GM15510 (cell line): ENCODE results near the gene ZNF888.
A peak's percentile ranks its signal among the peaks of the same experiment; 100 is the strongest.

Experiments used
- POLR2A ChIP-seq: IDR thresholded peaks from 3 replicates; pipeline ENCODE4 v1.6.1; 2011; ENCODE audit warnings: borderline replicate concordance; ENCODE audit not compliant: insufficient read length; ENCODE audit errors: extremely low read depth

Gene ZNF888

DNA sequence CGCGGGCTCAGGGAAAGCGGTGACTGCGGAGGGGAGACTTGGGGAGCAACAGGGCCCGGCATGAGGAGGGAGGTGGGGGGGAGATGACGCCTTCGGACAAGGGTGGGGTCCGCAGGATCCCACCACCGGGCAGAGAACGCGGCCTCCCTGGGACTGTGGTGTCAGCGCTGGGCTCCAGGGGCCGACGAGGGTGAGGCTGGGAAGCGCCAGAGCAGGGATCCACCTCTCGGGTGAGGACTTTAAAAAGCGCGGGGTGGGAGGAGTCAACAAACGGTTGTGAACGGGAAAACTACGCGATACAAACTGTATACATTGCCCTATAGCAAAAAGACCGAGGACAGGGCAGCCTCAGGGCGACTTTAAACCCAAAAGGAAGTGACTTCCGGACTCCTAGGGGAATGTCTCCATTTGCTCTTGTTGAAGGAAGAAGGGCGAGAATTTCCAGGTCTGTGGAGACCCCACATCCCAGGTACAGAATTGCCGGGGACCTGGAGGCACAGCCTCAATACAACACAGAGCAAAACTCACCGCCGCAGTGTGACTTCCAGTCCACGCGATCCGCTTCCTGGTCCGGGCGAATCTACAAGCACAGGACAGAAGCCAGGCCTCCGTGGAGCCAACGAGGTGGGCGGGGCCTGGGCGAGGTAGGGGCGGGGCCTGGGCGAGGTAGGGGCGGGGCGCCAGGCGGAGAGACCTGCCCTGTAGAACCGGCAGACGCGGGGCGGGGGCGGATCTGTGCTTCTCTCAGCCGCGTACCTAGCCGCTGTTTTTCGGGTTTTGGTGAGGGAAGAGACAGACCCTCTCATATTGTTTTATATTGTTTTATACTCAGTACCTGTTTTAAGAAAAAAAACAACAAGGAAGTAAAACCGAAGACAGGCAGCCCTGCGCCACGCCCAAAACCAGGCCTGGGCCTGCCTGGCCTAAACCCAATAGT, at the start of gene ZNF888:
Gene ZNF888, minus strand, starts transcription at position 588 of the 937 bp plus-strand sequence. CDS start 5,555 bp downstream, outside the sequence.
- TF ChIP-seq POLR2A, result peak; percentile 70

DNA sequence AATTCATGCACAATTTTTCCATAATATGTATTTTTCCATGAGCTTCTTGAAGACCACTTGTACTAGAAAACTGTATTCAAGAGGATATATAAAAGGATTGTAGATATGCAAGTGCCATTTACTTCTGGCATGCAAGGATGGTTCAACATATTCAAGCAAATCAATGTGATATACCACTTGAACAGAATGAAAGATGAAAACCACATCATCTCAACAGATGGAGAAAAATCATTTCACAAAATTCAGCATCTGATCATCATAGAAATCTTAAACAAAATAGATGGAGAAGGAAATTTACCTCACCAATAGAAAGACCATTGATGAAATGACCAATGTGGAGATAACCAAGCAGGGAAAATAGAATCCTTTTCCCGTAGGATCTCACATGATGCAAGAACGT, 44.5 kb upstream of the ZNF888 start:
- TF ChIP-seq POLR2A, result no peak

DNA sequence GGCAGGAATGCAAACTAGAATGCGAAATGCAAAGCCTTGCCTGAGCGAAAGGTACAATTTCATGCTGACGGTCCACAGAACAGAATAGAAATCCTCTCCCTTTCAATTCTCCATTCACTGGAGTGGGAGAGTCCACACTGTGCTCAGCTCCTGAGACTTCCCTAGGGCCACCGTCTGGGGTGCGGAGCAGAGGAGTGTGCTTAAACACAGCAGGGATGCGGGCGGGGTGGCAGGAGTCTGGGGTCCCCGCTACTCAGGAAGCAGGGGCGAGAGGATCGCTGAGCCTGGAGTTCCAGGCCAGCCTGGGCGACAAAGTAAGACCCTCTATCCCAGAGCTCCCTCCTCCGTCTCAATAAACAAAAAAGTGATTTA, 40.0 kb upstream of the ZNF888 start:
- no peak for TF ChIP-seq POLR2A

DNA sequence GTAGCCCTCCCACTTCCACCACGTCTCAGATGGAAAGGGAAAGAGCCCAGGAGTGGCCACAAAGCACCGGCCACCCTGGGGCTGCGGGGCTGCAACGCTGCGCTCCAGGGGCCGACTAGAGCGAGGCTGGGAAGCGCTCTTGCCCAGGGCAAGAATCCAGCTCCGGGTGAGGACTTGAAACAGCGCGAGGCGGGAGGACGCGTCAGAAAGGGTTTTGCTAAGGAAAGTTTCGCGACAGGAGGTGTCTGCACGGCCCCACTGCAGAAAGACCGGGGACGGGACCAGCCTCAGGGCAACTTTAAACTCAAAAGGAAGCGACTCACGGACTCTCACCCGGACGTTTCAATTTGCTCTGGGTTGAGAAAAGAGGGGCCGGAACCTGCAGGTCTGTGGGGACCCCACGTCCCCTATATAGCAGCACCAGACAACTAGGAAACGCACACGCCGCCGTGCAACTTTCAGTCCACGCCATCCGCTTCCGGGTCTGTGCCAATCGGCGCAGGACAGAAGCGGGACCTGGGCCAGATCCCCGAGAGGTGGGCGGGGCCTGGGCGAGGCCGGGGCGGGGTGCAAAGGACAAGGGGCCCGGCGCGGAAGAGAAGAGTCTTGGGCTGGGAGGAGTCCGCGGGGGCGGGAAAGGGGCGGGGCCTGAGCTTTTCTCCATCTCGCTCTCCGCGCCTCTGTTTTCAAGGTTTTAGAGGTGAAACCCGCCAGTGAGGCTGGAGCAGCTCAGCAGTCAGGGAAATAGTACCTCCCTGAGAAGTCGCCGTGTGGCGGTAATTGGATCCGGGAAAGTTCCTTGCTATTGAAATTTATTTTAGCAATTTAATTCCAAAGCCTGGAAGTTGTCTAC, 39.4 kb upstream of the ZNF888 start, which contains the start of gene ZNF816:
Gene ZNF816, minus strand, starts transcription at position 488 of the 853 bp plus-strand sequence. CDS start 6,792 bp downstream, outside the sequence.
- TF ChIP-seq POLR2A, result peak; percentile 78

DNA sequence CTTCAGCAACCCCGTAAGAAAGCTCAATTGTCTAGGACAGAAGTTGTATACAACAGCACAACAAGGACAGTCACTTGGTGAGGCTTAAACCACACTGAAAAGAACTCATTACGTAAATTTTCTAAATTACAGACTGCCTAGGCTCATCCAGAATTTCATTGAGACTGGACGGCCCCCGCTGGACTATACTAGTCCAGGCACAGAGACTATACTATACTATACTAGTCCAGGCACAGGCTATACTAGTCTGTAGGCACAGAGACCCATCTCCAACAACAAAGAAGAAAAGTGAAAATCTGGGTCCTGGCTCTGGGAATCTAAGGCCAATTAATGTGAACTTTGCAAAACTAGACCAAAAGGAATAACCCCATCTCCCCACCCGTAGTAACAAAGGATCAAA, 38.8 kb upstream of the ZNF888 start:
- TF ChIP-seq POLR2A, result no peak

DNA sequence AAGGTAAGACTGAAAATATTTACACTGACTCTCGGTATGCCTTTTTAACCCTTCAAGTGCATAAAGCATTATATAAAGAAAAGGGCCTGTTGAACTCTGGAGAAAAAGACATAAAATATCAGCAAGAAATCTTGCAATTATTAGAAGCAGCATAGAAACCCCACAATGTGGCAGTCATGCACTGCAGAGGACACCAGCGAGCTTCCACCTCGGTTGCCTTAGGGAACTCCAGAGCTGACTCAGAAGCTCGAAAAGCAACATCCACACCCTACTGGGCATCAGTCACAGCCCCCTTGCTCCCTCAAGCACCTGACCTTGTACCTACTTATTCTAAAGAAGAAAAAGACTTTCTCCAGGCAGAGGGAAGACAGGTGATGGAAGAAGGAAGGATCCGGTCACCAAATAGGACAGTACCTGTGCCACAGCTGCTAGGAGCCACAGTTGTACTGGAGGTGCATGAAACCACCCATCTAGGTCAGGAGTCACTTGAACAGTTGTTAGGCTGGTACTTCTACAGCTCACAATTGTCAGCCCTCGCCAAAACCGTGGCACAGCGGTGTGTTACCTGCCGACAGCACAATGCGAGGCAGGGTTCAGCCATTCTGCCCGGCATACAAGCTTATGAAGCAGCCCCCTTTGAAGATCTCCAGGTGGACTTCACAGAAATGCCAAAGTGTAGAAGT, 36.5 kb upstream of the ZNF888 start:
- TF ChIP-seq POLR2A, result no peak

DNA sequence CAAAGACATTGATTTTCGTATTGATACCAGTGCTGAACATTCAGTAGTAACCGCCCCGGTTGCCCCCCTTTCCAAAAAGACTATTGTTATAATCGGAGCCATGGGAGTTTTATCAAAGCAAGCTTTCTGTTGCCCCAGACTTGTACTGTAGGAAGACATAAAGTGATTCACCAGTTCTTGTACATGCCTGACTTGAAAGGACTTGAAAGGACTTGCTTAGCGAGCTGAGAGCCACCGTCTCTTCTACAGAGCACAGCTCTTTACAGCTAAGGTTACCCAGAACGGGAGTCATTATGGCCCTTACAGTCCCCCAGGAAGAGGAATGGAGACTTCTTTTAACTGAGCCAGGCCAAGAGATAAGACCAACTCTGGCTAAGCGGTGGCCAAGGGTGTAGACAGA, 34.4 kb upstream of the ZNF888 start:
- TF ChIP-seq POLR2A, result no peak

DNA sequence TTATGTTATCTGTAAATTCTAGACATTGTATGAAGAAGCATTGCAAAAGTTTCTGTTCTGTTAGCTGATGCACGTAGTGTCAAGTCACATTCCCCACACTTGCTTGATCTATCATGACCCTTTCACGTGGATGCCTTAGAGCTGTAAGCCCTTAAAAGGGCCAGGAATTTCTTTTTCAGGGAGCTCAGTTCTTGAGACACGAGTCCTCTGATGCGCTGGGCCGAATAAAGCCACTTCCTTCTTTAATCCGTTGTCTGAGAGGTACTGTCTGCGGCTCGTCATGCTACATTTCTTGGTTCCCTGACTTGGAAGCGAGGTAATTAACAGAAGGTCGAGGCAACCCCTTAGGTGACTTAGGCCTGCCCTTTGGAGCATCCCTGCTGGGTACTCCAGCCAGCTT, 33.7 kb upstream of the ZNF888 start:
- TF ChIP-seq POLR2A, result no peak

DNA sequence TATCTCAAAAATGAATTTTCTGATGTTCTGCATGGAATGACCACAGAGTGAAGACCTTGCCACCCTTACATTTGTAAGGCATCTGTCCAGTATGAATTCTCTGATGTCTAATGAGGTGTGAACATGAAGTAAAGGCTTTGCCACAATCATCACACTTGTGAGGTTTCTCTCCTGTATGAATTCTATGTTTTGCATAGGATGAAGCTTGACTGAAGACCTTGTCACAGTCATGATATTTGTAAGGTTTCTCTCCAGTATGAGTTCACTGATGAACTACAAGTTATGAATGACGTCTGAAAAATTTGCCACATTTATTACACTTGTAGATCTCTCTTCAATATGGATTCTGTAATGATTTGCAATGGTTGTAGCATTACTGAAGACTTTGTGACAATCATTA, 26.2 kb upstream of the ZNF888 start:
- no peak for TF ChIP-seq POLR2A

DNA sequence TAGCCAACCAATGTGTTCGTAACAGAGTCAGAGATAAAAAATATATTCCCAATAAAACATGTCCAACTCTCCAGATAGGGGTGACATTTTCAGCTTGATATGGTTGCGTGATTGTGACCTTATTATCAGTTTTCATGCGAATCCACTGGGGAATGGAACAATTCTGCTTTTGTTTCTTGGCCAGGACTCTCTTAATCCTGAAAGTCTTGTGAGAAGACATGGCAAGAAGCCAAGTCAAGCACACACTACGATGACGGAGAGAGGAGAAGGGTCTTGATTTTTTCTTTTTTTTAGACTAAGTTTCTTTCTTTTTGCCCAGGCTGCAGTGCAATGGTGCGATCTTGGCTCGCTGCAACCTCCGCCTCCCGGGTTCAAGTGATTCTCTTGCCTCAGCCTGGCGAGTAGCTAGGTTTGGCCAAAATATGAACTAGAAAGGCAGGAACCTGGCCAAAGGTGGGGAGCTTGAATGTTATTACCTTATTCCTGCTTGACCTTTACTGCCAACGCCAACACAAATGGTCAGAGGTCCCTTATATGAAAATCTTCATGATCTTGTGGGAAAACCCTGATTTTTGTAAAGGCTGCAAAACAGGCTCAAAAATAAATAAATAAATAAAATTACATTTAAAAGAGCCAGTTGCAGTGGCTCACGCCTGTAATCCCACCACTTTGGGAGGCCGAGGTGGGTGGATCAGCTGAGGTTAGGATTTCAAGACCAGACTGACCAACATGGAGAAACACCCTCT, 25.0 kb upstream of the ZNF888 start:
- TF ChIP-seq POLR2A, result no peak

DNA sequence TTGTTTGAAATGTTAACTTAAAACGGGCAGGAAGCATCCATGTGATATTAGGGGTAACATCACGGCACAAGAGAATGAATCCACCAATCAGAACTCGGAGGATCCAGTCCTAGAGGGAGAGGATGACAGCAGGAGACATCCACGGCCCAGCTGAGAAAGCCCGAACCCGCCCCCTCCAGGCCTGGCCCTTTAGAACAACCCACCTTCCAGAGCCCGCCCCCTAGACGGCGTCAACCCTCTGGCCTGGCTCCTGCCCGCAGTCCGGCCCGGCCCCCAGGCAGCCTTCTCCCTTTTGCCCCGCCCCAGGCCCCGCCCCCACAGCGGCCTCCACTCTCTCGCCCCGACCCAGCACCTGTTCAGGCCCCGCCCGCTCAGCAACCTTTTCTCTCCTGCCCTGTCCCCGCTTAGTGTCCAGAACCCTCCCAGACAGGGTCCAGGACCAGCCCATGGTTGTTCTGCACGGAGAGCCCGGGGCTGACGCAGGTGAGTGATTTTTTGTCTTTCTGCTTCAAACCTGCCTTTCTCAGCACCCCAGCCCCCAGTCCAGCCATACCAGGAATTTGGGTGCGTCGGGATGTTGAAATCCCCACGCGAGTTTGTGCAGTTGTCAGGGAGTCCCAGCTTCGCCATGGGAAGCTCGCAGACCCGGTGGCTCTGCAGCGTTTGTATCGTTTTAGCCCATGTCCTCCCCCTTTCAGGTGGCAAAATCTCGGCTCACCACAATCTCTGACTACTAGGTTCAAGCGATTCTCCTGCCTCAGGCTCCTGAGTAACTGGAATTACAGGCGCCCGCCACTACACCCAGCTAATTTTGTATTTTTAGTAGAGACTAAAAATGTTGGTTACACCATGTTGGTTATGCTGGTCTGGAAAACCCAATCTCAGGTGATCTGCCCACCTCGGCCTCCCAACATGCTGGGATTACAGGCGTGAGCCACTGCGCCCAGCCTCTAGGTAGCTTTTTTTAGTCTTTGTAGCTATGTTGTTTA, 23.4 kb upstream of the ZNF888 start:
- no peak for TF ChIP-seq POLR2A

DNA sequence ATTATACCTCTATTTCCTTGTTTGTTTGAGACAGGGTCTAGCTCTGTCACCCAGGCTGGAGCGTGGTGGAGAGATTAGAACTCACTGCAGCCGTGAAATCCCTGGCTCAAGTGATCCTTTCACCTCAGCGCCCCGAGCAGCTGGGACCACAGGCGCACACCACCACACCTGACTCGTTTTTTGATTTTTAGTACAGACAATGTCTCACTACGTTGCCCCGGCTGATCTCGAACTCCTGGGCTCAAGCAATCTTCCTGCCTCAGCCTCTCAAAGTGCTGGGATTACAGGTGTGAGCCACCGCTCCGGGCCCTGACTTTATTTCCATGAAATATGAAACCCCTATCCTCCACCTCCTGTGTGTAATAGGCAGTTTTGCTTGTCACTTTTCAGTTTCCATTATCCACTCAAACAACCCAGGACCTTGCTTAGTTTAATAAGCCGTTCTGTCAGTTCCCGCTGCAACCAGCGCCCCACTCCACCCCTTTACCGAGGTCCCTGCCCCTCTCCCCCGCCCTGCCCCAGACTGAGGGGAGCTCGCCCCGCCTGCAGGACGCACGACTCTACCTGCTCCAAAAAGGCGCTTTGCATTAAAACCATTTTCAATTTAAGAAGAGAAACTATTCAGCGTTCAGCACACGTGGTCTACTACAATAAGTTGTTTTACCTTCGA, 22.6 kb upstream of the ZNF888 start:
- no peak for TF ChIP-seq POLR2A
